OCI-M2 (cell line): ENCODE measurements around the gene EMC6.
A peak's percentile ranks its signal among the peaks of the same experiment; 100 is the strongest.

Experiments used
- DNase-seq: peaks from one replicate; lab custom pipeline; 2025; ENCODE audit not compliant: unreplicated experiment; lab: John Stamatoyannopoulos, UW

The EMC6 gene

DNA sequence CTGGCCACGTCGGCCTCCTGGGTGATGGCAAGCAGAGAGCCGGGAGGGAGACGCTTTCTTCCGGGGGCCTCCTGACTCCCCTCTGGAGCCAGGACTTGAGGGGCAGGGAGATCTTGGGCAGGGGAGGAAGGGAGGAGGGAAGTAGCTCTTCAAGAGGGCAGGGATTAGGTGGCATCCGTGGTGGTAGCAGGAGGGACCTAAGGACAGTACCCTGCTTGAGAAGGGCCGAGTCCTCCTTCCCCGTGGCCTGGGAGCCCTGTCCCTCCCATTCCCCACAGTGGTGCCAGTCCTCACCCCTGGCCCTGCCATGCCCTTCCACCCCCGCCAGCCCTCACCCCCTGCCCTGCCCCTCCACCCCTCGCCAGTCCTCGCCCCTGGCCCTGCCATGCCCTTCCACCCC is 12.8 kb upstream of the EMC6 start:
- no peak for DNase-seq

DNA sequence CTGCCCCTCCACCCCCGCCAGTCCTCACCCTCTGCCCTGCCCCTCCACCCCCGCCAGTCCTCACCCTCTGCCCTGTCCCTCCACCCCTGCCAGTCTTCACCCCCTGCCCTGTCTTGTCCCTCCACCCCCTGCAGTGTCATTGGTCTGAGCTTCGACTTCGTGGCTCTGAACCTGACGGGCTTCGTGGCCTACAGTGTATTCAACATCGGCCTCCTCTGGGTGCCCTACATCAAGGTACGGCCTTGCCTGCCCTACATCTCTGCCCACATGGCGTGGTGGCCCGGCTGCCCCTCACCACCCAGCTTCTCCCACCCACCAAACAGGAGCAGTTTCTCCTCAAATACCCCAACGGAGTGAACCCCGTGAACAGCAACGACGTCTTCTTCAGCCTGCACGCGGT is 12.3 kb upstream of the EMC6 start:
- no peak for DNase-seq

DNA sequence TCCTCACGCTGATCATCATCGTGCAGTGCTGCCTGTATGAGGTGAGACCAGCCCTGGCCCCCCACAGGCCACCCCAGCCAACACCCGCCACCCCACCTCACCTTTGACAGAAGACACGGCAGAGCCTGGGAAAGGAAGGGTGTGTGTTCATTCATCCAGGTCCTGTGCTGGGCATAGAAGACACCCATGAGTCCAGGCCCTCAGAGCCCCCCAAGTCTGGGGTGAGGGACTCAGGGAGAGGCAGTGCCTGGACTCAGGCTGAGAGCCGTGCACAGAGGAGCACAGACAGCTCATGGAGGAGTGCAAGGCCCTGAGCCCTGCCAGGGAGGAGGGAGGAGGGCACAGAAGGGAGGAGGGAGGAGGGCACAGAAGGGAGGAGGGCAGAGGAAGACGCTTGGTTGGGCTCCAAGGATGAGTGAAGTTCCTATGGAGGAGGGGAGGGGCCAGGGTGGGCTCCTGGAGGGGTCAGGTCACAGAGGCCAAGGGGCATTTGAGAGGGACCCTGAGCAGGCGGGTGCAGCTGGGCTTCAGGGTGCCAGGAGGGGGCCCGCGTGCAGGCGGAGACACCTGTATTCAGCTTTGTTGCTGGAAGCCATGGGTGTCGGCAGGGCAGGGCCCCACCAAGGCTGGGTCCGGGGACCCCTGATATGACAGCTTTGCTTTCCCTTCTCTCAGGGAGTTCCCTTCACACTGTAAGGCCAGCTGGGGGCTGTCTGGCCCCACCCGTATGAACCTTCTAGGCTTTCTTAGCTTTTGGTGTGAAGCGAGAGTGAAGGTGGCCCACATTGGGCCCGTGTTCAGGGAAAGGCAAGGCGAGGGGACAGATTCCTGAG is 11.6 kb upstream of the EMC6 start:
- no peak for DNase-seq

DNA sequence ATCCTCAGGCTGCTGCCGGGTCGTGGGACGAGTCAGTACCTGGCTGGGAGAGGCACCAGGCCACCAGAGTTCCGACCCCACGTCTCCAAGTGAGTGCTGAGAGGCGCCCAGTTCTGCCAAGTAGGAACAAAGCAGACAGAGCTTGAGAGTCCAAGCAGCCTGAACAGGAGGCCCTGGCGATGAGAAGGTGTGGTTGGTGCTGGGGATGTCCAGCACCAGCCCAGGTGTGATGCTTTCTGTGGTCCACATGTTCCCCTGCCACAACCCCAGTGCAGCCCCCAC is 11.1 kb upstream of the EMC6 start:
- no peak for DNase-seq

DNA sequence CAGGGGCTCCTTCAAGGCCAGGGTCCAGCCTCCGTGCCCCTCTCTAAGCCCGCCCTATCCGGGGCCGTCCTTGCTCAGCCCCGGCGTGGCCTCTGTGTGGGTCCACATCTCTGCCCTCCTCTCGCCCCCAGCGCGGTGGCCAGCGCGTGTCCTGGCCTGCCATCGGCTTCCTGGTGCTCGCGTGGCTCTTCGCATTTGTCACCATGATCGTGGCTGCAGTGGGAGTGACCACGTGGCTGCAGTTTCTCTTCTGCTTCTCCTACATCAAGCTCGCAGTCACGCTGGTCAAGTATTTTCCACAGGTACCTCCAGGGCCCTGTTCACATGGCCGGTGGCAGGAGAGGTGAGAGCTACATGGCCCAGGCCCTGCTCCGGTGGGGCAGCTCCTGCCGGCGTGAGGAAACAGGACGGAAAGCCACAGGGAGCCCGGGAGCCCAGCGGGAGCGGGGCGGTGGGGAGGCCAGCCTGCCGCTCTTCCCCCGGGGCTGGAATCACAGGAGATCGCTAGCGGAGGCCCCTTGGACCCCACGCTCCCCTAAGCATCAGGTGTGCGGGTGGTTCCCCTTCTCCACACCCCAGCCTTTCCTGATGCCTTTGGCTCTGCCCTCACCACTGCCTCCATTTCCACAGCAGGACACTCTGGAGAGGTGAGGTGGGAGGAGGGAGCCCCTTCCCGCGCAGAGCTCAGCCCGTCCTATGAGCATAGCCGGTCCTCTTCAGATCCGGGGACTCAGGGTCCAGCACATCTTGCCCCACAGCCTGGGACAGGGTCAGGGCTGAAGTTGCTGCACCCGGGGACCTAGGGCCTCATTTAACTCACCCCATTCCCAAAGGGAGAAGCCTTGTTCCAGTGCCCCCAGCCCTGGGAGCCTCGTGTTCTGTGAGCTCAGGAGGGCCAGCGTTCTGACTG is 10.5 kb upstream of the EMC6 start:
- no peak for DNase-seq

DNA sequence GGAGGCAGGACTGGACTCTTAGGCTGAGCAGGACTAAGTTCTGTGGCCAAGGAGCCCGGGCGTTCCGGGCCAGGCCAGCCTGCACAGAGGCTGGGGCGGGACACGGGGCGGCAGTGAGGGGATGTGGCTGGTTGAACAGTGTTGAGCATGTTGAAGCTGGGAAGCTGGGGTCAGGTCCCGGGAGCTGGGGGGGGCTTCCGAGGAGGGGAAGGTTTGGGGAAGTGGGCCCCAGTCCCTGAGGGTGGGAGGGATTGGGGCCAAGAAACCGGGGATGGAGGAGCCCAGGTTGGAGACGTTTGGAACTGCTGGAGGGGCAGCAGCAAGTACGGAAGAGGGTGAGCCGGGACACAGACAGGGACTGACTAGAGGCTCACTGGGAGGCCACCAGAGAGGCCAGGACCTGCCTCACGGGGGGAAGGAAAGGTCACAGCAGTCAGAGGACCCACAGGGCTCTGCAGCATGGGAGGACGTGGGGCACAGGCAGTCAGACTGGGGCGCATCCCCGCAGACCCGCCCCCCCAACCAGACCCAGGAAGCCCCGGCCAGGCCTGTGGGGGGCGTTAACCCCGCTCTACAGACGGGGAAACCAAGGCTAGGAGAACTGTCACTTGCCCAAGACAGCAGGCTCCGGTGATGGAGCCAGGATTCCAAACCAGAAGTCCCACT is 9.7 kb upstream of the EMC6 start:
- DNase-seq: no peak

DNA sequence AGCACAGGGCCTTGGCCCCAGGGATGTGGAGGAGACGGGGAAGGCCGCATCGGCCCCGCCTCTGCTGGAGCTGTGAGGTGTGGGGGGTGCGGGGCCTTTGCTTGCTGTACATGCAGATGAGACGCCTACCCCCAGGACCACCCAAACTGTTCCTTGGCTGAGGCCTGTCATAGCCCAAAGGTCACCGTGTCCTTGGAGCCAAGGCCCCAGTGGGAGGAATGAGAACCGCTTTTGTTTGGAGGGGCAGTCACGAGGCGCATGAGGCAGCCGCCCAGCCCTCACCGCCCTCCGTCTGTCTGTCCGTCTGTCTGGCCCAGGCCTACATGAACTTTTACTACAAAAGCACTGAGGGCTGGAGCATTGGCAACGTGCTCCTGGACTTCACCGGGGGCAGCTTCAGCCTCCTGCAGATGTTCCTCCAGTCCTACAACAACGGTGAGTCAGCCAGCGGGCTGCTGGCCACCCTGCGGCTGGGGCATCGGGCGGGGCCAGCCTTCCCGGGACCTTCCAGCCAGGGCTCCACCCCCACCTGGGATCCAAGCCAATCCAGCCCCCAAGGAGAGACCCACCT is 9.0 kb upstream of the EMC6 start:
- no peak for DNase-seq

DNA sequence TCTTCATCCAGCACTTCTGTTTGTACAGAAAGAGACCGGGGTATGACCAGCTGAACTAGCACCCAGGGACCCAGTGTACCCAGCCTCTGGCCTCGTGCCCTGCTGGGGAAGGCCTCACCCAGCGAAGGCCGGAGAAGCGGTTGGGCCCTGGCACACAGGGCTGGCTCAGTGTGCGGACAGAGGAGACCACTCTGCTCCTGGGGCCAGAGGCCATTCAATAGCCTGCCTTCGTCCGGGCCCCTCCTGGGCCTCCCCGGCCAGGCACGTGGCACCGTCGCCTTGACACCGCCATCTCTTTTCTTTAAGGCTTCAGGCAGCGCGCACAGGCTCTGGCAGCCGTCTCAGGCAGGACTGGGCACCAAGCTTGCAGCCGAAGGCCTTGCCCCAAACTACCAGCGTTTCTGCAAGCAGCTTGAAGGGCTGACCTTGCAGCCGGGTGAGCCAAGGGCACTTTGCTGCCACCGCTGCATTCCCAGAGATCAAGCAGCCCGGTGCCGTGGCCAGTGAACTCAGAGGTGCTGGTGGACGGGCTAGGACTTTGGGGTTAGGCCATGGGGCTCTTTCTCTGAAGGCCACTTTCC is 8.2 kb upstream of the EMC6 start:
- no peak for DNase-seq

DNA sequence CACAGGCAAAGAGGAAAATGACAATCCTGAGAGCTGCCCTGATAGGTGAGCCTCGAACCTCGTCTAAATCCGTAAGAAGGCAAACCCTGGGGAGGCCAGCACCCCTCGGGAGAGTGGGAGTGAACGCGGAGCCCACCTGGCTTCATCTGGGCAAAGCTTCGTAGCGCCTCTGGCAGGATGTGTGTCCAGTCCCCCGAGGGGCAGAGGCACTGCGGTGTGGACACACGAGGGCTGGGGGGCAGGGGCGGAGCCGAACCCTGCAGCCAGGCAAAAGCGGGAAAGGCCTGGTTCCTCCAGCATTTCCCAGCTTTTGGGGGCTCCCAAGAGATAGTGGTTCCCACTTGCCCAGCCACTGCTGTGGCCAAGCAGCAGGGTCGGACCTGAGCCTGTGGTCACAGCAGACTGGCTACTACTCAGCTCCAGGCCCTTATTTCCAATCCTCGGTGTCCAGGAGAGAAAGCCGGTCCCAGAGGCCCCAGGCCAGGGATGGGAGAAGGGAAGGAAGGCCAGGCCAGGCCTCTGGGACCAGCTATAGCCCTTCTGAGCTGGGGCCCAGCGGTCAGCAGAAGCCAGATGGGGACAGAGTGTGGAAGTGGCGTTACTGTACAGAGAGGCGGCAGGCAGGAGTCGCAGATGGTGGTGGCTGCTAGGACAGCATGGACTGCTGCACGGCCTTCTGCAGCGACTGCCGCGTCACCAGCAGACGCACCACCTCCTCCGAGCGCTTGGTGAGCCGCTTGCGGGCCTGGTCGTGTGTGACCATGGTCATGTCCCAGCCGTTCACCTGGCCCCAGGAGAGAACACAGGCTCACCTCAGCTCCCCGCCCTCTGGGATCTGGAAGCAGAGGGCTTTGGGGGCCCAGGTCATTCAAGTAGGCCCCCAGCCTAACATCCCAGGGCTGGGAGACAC is 5.3 kb upstream of the EMC6 start:
- DNase-seq: no peak

DNA sequence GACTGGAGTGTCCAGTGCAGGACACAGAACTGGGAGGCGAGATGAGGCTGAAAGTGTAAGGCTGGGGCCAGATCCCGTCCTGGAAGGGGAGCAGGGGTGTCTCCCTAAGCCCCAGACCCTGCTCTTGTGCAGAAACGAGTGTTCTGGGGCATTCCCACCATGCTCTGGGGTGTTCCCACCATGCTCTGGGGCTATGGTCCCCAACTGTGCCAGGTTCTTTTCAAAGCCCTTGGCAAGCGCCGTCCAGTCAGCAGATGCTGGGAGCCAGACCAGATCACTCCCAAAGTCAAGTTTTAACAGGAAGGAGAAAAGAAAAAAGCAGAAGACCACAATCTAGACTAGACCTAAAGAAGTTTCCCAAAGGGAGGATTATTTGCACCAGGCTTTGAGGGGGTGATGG is 2.8 kb upstream of the EMC6 start:
- no peak for DNase-seq

DNA sequence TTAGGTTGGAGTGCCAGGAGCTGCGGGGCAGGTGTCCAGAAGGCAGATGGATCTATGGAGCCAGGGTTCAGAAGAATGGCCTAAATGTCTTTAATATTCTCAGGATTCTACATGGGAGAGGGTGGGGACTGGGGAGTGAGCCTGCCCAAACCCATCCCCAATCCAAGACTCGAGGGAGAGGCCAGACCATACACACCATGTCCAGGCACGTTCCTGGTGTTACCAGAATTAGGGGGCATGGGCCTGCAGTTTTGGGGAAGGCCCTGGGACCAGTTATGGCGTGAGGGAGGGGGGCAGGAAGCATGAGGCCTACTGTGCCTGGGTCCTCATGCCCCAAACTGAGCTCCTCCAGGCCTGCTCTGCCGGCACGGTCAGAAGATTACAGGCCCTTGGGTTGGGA is 2.1 kb upstream of the EMC6 start:
- DNase-seq: no peak

DNA sequence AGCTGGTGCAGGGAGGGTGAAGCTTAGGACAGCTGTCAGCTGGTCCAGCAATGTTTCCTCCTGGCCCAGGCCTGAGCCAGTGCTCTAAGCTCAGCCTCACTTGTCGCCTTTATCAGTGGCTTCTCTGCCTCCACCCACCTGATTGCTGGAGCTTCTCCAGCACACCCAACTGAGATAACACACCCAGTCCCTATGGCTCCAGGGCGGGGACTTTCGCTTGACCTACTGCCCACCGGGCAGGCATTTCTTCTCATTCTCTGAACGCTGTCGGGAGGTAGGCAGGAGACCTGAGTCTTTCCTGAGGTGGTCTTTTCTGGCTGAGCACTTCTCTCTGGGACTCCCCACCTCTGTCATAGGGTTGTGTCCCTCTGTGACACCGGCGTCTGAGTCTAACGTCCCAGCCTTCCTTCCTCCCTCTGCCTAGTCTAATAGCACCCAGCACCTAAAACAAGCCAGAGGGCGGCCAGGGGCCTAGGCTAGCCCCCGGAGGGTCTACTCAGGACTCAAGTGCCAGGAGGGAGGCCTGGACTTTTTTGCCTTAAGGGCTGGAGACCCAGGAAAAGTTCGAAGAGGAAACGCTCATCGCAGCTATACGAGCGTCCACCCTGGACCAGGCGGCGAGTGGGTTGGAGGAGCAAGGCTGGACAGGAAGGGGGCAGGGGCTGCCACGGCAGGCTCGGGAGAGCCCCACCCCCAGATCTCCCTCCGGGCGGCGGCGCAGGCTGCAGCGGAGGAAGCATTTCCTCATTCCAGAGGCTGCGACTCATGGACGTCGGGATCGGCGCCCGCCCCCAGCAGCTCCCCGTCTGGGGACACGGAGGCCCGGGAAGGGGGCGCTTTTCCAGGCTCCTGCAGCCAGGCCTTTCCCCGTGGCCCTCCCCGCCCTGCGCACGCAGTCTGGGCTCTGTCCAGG is 990 bp upstream of the EMC6 start:
- DNase-seq: peak; percentile 17

DNA sequence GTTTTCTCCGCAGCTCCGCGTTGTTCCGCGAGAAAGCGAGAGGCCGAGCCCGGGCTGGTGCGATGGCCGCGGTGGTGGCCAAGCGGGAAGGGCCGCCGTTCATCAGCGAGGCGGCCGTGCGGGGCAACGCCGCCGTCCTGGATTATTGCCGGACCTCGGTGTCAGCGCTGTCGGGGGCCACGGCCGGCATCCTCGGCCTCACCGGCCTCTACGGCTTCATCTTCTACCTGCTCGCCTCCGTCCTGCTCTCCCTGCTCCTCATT is 404 bp downstream of the EMC6 start:
- DNase-seq: no peak

DNA sequence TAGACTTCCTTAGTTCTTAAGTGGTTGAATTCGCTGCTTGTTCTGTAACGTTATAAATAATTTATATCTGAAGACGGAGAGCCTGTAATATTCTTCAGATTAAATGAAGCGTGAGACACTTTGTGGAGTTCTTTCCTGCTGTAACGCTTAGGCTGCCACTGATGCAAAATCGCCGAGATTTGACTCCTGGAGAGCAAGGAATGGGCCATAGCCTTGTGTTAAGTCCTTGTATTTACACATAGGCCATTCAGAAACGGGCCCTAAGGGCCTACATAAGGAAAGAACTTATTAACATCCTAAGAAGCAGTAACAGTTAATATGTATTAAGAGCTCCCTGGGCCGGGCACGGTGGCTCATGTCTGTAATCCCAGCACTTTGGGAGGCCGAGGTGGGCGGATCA is 936 bp downstream of the EMC6 start:
- no peak for DNase-seq

DNA sequence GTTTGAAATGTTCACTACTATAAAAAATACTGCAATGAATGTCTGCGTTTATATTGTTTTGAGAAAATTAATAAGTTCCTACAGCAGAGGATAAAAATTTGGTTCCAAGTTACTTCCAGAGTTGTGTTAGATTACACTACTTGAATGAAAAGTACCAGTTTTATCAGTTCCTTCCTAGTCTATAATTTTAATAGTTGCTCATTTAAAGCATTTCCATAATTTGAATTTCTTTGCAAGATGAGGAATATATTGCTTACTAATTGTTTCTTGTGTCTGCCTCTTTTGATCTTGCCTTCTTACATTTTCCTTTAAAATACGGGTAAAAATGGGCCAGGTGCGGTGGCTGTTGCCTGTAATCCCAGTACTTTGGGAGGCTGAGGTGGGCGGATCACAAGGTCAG is 4.0 kb downstream of the EMC6 start:
- no peak for DNase-seq

DNA sequence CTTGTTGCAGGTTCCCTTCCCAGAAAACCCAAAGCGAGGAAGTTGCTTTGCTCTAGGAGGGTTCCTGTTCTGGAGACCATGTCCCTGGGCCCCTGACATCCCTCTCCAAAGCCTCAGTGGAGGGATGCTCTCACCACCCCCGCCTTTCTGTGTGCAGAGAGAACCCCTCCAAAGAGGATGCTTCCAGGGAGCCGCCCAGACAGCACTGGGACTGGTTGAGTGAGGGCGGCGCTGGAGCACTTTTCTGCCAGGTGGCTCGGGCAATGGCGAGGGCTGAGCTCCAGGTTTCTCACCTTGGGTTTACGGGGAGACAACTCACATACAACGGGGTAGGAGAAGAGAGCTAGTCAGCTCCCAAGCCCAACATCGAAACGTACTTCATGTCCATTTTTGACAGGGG is 7.3 kb downstream of the EMC6 start:
- no peak for DNase-seq

DNA sequence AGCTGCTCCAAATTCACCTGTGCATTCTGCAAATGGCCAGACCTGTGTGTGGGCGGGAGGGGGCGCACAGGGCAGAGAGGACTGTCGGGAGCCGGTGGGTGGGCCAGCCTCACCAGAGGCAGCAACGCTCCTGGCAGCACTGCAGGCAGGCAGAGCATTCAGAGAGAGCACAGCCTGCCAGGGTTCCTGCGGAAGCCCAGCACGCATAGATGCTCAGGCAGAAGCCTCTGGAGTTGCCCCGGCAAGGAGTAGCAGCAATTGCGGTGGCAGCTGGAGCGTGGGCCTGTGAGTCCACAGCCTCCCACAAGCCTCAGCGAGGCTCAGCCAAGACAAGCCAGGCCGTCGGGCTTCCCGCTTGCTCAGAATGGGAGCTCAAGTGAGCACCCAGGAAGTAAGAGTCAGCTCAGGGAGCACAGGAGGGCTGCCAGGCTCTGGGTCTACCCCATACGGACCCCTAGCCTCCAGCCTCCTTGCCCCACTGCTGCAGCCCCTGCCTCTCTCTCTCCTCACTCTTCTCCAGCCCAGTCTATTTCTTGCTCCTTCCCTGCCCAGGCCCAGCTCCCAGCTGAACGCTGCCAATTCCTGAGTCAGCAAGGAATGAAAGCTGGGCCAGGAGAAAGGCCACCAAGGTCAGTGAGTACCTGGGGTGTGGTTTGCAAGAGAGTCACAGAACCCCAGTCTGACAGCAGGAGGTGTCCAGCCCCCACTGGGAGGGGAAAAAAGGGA is 9.6 kb downstream of the EMC6 start:
- DNase-seq: no peak

DNA sequence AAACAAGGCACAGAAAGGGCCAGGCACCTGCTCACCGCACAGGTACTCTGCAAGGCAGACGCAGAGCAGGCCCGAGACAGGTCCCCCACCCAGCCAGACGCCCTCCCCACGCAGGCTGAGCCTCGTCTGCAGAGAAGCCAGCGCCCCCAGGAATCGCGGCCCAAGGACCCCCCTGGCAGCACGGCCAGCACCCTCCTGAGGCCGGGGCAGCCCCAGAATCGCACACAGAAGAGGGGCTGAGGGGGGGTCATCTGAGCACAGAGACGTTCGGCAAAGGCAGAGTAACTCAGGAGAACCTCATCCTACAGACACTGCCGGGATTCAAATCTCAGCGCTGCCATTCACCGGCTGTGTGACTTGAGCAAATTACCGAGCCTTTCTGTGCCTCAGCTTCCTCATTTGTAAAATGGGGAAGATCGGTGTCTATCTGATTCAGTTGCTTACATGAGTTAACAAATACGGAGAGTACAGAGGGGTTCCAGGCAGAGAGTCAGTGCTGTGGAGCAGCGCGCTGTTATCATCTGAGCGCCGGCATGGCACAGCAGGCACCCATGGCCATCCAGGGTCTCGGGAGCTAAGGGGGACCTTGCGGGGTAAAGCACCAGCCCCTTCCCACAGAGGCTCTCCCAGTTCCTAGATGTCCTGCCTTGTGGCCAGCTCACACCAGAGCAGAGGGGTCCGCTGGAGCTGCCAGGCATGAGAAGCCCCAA is 10.4 kb downstream of the EMC6 start:
- no peak for DNase-seq
